B cell (primary cell): ENCODE measurements around the gene GAREM1.

Experiments
- EZH2 ChIP-seq: IDR thresholded peaks from 2 replicates; pipeline ENCODE4 v1.6.1; 2012; ENCODE audit warnings: borderline replicate concordance, low read depth, mild to moderate bottlenecking, moderate library complexity, low read length; ENCODE audit not compliant: insufficient read depth, poor library complexity, severe bottlenecking
- TF ChIP-seq, protein P1 (sequence below): fragments of 200-600 bp; IDR thresholded peaks from one replicate; pipeline ENCODE4 v1.8.0; 2022; ENCODE audit warnings: antibody characterized with exemption, mild to moderate bottlenecking

DNA sequence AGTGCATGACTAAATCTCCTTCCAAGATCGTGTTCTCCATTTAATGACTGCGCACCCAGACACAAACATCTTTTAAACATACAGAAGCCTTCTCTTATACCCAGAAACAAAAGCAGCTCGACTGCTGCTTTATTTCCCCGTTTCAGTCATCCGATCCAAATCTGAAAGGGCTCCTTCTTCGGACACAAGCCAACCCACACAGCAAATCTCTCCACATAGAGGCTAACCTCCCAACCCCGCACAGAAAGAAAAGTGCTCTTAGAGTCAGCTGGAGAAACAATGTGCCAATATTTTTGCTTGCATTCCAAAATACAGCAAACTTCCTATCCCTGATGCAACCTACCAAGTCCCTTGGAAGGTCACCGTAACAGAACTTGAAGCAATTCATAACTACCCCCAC lies 29.1 kb downstream of the GAREM1 start:
- TF ChIP-seq, protein P1, sequence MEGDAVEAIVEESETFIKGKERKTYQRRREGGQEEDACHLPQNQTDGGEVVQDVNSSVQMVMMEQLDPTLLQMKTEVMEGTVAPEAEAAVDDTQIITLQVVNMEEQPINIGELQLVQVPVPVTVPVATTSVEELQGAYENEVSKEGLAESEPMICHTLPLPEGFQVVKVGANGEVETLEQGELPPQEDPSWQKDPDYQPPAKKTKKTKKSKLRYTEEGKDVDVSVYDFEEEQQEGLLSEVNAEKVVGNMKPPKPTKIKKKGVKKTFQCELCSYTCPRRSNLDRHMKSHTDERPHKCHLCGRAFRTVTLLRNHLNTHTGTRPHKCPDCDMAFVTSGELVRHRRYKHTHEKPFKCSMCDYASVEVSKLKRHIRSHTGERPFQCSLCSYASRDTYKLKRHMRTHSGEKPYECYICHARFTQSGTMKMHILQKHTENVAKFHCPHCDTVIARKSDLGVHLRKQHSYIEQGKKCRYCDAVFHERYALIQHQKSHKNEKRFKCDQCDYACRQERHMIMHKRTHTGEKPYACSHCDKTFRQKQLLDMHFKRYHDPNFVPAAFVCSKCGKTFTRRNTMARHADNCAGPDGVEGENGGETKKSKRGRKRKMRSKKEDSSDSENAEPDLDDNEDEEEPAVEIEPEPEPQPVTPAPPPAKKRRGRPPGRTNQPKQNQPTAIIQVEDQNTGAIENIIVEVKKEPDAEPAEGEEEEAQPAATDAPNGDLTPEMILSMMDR = no peak
- TF ChIP-seq EZH2 = no peak
